RCC 7860 (cell line): Measurements from ENCODE around the gene FCAR.
"Not testable (repeated sequence)": the region's sequence is repeated elsewhere in the genome, so short reads cannot be mapped to it uniquely, and the experiment has no call there.

Source experiments
- DNase-seq: peaks from one replicate; pipeline ENCODE4 v3.0.0-alpha.2; 2015; ENCODE audit warnings: low spot score
- FAIRE-seq: peaks from 2 replicates; lab custom pipeline; 2012; peaks lifted over from hg19 to GRCh38; lab: Jason Lieb, UNC

The FCAR gene

GRCh38 chr19:54873990-54874389 is at the start of gene FCAR:
Gene FCAR, plus strand, starts transcription at chr19:54874235. Its CDS starts 55 bp downstream, at chr19:54874290.
- FAIRE-seq, result no peak
- DNase-seq, result no peak

GRCh38 chr19:54824416-54824815 is 49.6 kb upstream of the FCAR start:
- DNase-seq, FAIRE-seq: not testable (repeated sequence)

DNA sequence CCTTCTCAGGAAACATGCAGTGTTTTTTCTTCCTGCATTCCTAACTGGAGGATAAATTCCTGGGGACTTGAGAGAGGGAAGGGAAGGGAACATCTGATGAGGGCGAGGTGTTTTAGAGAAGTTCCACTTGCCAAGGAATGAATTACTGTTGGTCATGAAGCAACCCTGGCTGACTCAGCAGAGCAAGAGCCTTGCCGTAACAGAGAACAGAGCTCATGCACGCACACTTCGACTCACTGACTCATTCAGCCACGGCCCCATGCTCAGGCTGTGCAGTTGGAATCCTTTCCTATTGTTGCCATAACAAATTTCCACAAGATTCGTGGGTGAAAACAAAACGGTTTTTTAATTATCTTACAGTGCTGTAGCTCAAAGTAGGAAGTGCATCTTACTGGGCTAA is 48.7 kb upstream of the FCAR start:
- DNase-seq, FAIRE-seq: not testable (repeated sequence)

GRCh38 chr19:54828064-54828463 is 46.0 kb upstream of the FCAR start:
- not testable (repeated sequence) for DNase-seq, FAIRE-seq

GRCh38 chr19:54832496-54832895 is 41.5 kb upstream of the FCAR start, which contains the start of gene KIR2DS4:
Gene KIR2DS4, plus strand, starts transcription at chr19:54832676.
- DNase-seq, FAIRE-seq: not testable (repeated sequence)

- DNase-seq, FAIRE-seq: not testable (repeated sequence)
Measured at GRCh38 chr19:54835126-54835525, 38.9 kb upstream of the FCAR start.

DNA sequence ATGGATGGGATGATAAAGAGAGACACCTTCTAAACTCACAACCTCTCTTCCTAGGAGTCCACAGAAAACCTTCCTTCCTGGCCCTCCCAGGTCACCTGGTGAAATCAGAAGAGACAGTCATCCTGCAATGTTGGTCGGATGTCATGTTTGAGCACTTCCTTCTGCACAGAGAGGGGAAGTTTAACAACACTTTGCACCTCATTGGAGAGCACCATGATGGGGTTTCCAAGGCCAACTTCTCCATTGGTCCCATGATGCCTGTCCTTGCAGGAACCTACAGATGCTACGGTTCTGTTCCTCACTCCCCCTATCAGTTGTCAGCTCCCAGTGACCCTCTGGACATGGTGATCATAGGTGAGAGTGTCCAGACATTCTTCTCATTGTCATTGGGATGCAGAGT is 36.5 kb upstream of the FCAR start:
- not testable (repeated sequence) for DNase-seq, FAIRE-seq

DNA sequence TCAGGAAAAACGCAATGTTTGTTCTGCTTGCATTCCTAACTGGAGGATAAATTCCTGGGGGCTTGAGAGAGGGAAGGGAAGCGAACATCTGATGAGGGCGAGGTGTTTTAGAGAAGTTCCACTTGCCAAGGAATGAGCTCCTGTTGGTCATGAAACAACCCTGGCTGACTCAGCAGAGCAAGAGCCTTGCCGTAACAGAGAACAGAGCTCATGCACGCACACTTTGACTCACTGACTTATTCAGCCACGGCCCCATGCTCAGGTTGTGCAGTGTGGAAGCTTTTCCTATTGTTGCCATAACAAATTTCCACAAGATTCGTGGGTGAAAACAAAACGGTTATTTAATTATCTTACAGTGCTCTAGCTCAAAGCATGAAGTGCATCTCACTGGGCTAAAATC is 30.9 kb upstream of the FCAR start:
- FAIRE-seq, DNase-seq: not testable (repeated sequence)

GRCh38 chr19:54850061-54850640 is 23.9 kb upstream of the FCAR start, which contains the start of gene KIR3DL2:
Gene KIR3DL2, plus strand, starts transcription at chr19:54850443. Its CDS starts 33 bp downstream, at chr19:54850476.
- DNase-seq, FAIRE-seq: not testable (repeated sequence)

- FAIRE-seq, result no peak
Measured at GRCh38 chr19:54850930-54851329, 23.1 kb upstream of the FCAR start.

DNA sequence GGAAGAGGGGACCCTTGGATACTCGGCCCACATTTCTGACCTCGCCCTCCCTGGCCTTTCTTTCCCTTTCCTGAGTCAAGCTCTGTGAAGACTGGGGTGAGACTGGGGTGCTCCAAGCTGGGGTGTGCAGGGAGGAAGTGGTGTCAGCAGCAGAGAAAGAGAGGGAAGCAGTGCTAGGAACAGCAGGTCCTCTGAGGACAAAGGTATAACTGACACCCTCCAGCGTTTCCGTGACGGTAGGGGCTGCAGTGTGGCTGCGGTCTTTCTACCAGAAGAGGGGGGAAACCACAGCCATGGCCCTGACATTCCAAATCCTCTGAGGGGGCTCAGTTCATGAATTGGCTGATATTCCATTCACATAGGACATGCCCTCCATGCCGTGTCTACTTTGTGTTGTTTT is 22.7 kb upstream of the FCAR start:
- FAIRE-seq (no peak), DNase-seq (no peak)

More at GRCh38 chr19:54850930-54851329, 23.1 kb upstream of the FCAR start:
- DNase-seq, result no peak

GRCh38 chr19:54855241-54855640 is 18.8 kb upstream of the FCAR start:
- not testable (repeated sequence) for DNase-seq, FAIRE-seq

GRCh38 chr19:54858476-54858875 is 15.6 kb upstream of the FCAR start:
- not testable (repeated sequence) for FAIRE-seq, DNase-seq

DNA sequence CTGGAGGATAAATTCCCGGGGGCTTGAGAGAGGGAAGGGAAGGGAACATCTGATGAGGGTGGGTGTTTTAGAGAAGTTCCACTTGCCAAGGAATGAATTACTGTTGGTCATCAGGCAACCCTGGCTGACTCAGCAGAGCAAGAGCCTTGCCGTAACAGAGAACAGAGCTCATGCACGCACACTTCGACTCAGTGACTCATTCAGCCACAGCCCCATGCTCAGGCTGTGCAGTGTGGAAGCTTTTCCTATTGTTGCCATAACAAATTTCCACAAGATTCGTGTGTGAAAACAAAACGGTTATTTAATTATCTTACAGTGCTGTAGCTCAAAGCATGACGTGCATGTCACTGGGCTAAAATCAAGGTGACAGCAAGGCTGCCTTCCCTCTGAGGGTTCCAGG is 14.6 kb upstream of the FCAR start:
- DNase-seq, FAIRE-seq: not testable (repeated sequence)

DNA sequence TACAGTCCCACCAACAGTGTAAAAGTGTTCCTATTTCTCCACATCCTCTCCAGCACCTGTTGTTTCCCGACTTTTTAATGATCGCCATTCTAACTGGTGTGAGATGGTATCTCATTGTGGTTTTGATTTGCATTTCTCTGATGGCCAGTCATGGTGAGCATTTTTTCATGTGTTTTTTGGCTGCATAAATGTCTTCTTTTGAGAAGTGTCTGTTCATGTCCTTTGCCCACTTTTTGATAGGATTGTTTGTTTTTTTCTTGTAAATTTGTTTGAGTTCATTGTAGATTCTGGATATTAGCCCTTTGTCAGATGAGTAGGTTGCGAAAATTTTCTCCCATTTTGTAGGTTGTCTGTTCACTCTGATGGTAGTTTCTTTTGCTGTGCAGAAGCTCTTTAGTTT is 10.6 kb upstream of the FCAR start:
- not testable (repeated sequence) for FAIRE-seq, DNase-seq

- DNase-seq, result no peak
- FAIRE-seq, result no peak
Measured at GRCh38 chr19:54871696-54872095, 2.3 kb upstream of the FCAR start.

DNA sequence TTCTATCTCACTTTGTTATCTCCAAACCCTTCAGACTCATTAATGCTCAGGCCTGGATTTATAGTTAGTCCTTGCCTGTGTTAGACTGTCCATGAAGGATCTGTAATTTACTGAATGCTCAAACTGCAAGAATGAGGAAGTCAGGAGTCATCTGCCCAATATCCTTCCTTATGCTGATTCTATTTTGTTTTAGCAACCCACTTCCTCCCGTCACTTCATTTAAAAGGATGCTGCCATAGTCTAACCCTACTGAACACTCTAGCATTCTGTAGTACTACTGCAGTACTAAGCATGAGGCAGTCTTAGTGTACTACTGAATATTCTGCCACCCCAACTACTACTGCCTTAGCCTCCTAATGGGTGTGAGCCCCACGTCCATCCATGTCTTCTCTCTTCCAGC is 1.5 kb downstream of the FCAR start:
- DNase-seq (no peak), FAIRE-seq (no peak)

GRCh38 chr19:54877471-54877870 is 3.4 kb downstream of the FCAR start:
- no peak for DNase-seq
- no peak for FAIRE-seq

- DNase-seq (no peak), FAIRE-seq (no peak)
Measured at GRCh38 chr19:54881884-54882283, 7.8 kb downstream of the FCAR start.

- FAIRE-seq (no peak), DNase-seq (no peak)
Measured at GRCh38 chr19:54882758-54883157, 8.7 kb downstream of the FCAR start.

DNA sequence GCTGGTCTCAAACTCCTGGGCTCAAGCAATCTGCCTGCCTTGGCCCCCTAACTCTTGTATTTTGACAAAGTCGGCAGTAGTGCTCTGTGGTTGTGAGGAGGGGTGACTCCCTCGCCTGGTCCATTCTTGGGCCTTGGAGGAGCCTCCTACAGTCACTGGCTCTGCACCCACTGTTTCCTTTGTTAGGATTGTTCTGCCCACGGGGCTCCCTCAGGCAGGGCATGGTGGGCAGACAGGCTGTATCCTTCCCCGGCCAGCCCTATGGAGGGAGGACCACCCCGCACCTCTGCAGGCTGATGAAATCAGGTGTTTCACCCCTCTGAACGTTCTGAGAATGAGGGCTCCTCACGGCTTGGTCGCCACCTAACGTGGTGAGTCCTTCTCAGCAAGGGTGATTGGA is 9.2 kb downstream of the FCAR start:
- DNase-seq (no peak), FAIRE-seq (no peak)

- no peak for DNase-seq
- FAIRE-seq, result no peak
Measured at GRCh38 chr19:54888239-54888638, 14.2 kb downstream of the FCAR start.

- DNase-seq (no peak), FAIRE-seq (no peak)
Measured at GRCh38 chr19:54889566-54889965, 15.5 kb downstream of the FCAR start.
